Activated T-helper 1 cell treated with anti-CD3 and anti-CD28 coated beads, Interleukin-12 subunit alpha, Interleukin-12 subunit beta, Interleukin-2, Interleukin-4 antibody, amounts not matched to agents 30 ng/mL and 10 ng/mL and 1 ng/mL, durations not matched to agents 14 hours and 24 hours and 36 hours (primary cell): ENCODE data around the gene CORO2B. TPM values are rescaled to one million over a fixed set of nuclear protein-coding genes. Genes with fewer than 3 reads are reported as not detected.

Experiments used
- DNase-seq: peaks from one replicate; pipeline ENCODE4 v3.0.0; 2021; ENCODE audit warnings: low spot score
- H3K27ac Mint-ChIP-seq: one replicate; pipeline ENCODE4 v1.8.0; 2021; ENCODE audit warnings: mild to moderate bottlenecking, mixed read lengths
- H3K27me3 Mint-ChIP-seq: one replicate; pipeline ENCODE4 v1.8.0; 2022; ENCODE audit warnings: mild to moderate bottlenecking, moderate library complexity, mixed read lengths; ENCODE audit not compliant: insufficient read depth
- H3K36me3 Mint-ChIP-seq: one replicate; pipeline ENCODE4 v1.8.0; 2021; ENCODE audit warnings: low read depth, mixed read lengths
- H3K4me1 Mint-ChIP-seq: one replicate; pipeline ENCODE4 v1.8.0; 2021; ENCODE audit warnings: low read depth, mixed read lengths
- H3K4me3 Mint-ChIP-seq: one replicate; pipeline ENCODE4 v1.8.0; 2021; ENCODE audit warnings: mild to moderate bottlenecking, moderate library complexity, mixed read lengths
- H3K9me3 Mint-ChIP-seq: one replicate; pipeline ENCODE4 v1.8.0; 2021; ENCODE audit warnings: mixed read lengths
- intact Hi-C: fragments of 100-400 bp; cut with micrococcal nuclease; formaldehyde crosslinking; loops from one replicate; pipeline ENCODE4 v1.15.1; 2024
- total RNA-seq: library from RNA; stranded (reverse); gene quantifications from 2 replicates; pipeline ENCODE4 v1.2.3, GENCODE V29; 2022

CORO2B gene
- total RNA-seq, result 0.10 TPM in 1 of 2 replicates, not detected in the other

- intact Hi-C loops, result no loop called here
- no peak within 1 kb of the TSS for H3K27ac Mint-ChIP-seq
- peaks cover 7% of the 10 kb centered on the region for H3K4me1 Mint-ChIP-seq
- peak within 1 kb of the TSS; percentile 80 for H3K4me3 Mint-ChIP-seq
- no peak for DNase-seq
- H3K9me3 Mint-ChIP-seq, result no peaks in the 10 kb centered on the region
- H3K36me3 Mint-ChIP-seq, result no peaks in the 10 kb centered on the region
- peaks cover 54% of the 10 kb centered on the region for H3K27me3 Mint-ChIP-seq
Measured at GRCh38 chr15:68578980-68579935, at the start of gene CORO2B. CORO2B (plus strand) TSS chr15:68578993; CDS start chr15:68579263, 270 bp downstream.

GRCh38 chr15:68531387-68532179 lies 47.2 kb upstream of the CORO2B start:
- intact Hi-C loops, result no loop called here
- Mint-ChIP-seq H3K36me3 (peaks cover 4% of the 10 kb centered on the region), H3K4me1 (peaks cover 26% of the 10 kb centered on the region)

GRCh38 chr15:68536331-68537095 lies 42.3 kb upstream of the CORO2B start:
- Mint-ChIP-seq H3K9me3 (peaks cover 16% of the 10 kb centered on the region), H3K4me1 (no peaks in the 10 kb centered on the region), H3K27me3 (peaks cover 21% of the 10 kb centered on the region), H3K4me3 (no peak overlapping the region), H3K36me3 (peaks cover 4% of the 10 kb centered on the region), H3K27ac (no peak overlapping the region)
- DNase-seq, result no peak
- intact Hi-C loops, result loop anchor here (5.0 kb wide), 1 partner anchor 229 kb away; no protein-coding TSS in a partner anchor

More at GRCh38 chr15:68531387-68532179, 47.2 kb upstream of the CORO2B start:
- H3K27ac Mint-ChIP-seq, result no peak overlapping the region
- H3K27me3 Mint-ChIP-seq, result peaks cover 23% of the 10 kb centered on the region
- no peak for DNase-seq
- peaks cover 29% of the 10 kb centered on the region for H3K9me3 Mint-ChIP-seq
- no peak overlapping the region for H3K4me3 Mint-ChIP-seq

- intact Hi-C loops, result loop anchor here (5.0 kb wide), 1 partner anchor 230 kb away; no protein-coding TSS in a partner anchor
- Mint-ChIP-seq H3K27ac (no peak overlapping the region), H3K4me1 (no peaks in the 10 kb centered on the region), H3K9me3 (peaks cover 13% of the 10 kb centered on the region), H3K27me3 (peaks cover 25% of the 10 kb centered on the region), H3K36me3 (peaks cover 4% of the 10 kb centered on the region), H3K4me3 (no peak overlapping the region)
- DNase-seq, result no peak
Measured at GRCh38 chr15:68537097-68537496, 41.7 kb upstream of the CORO2B start.

- peaks cover 9% of the 10 kb centered on the region for H3K9me3 Mint-ChIP-seq
- H3K27me3 Mint-ChIP-seq, result peaks cover 24% of the 10 kb centered on the region
- no peaks in the 10 kb centered on the region for H3K4me1 Mint-ChIP-seq
- H3K4me3 Mint-ChIP-seq, result no peak overlapping the region
- peaks cover 3% of the 10 kb centered on the region for H3K36me3 Mint-ChIP-seq
- H3K27ac Mint-ChIP-seq, result no peak overlapping the region
- no peak for DNase-seq
- intact Hi-C loops, result loop anchor here (5.0 kb wide), 1 partner anchor 230 kb away; no protein-coding TSS in a partner anchor
Measured at GRCh38 chr15:68537506-68537905, 41.3 kb upstream of the CORO2B start.

- Mint-ChIP-seq H3K27ac (no peak overlapping the region), H3K27me3 (peaks cover 23% of the 10 kb centered on the region), H3K4me3 (no peak overlapping the region), H3K9me3 (peaks cover under 1% of the 10 kb centered on the region), H3K4me1 (no peaks in the 10 kb centered on the region), H3K36me3 (no peaks in the 10 kb centered on the region)
- no peak for DNase-seq
- intact Hi-C loops, result loop anchor here (2.0 to 5.0 kb wide), 2 partner anchors 231 to 286 kb away; no protein-coding TSS in a partner anchor
Measured at GRCh38 chr15:68538311-68538710, 40.5 kb upstream of the CORO2B start.

- H3K27ac Mint-ChIP-seq, result no peak overlapping the region
- H3K9me3 Mint-ChIP-seq, result no peaks in the 10 kb centered on the region
- H3K27me3 Mint-ChIP-seq, result peaks cover 20% of the 10 kb centered on the region
- intact Hi-C loops, result no loop called here
- H3K4me1 Mint-ChIP-seq, result no peaks in the 10 kb centered on the region
- DNase-seq, result no peak
- no peak overlapping the region for H3K4me3 Mint-ChIP-seq
- no peaks in the 10 kb centered on the region for H3K36me3 Mint-ChIP-seq
Measured at GRCh38 chr15:68541743-68542142, 37.0 kb upstream of the CORO2B start.

GRCh38 chr15:68542348-68542747 lies 36.4 kb upstream of the CORO2B start:
- no peak for DNase-seq
- no peaks in the 10 kb centered on the region for H3K9me3 Mint-ChIP-seq

GRCh38 chr15:68542771-68543164 lies 36.0 kb upstream of the CORO2B start:
- Mint-ChIP-seq H3K27me3 (peaks cover 20% of the 10 kb centered on the region), H3K36me3 (no peaks in the 10 kb centered on the region), H3K27ac (no peak overlapping the region), H3K4me3 (no peak overlapping the region), H3K4me1 (no peaks in the 10 kb centered on the region), H3K9me3 (no peaks in the 10 kb centered on the region)
- no peak for DNase-seq
- intact Hi-C loops, result no loop called here

More at GRCh38 chr15:68542348-68542747, 36.4 kb upstream of the CORO2B start:
- Mint-ChIP-seq H3K4me1 (no peaks in the 10 kb centered on the region), H3K36me3 (no peaks in the 10 kb centered on the region), H3K4me3 (no peak overlapping the region), H3K27me3 (peaks cover 20% of the 10 kb centered on the region), H3K27ac (no peak overlapping the region)
- intact Hi-C loops, result no loop called here

GRCh38 chr15:68543165-68544008 lies 35.4 kb upstream of the CORO2B start:
- intact Hi-C loops, result no loop called here
- Mint-ChIP-seq H3K36me3 (no peaks in the 10 kb centered on the region), H3K9me3 (no peaks in the 10 kb centered on the region), H3K4me3 (no peak overlapping the region), H3K27ac (no peak overlapping the region), H3K27me3 (peaks cover 21% of the 10 kb centered on the region), H3K4me1 (peaks cover 3% of the 10 kb centered on the region)
- DNase-seq, result no peak

- H3K4me3 Mint-ChIP-seq, result no peak overlapping the region
- intact Hi-C loops, result no loop called here
- DNase-seq, result no peak
- no peaks in the 10 kb centered on the region for H3K9me3 Mint-ChIP-seq
- peaks cover 11% of the 10 kb centered on the region for H3K4me1 Mint-ChIP-seq
- H3K27ac Mint-ChIP-seq, result no peak overlapping the region
- H3K36me3 Mint-ChIP-seq, result no peaks in the 10 kb centered on the region
- peaks cover 30% of the 10 kb centered on the region for H3K27me3 Mint-ChIP-seq
Measured at GRCh38 chr15:68546318-68546717, 32.5 kb upstream of the CORO2B start.
